ENCODE data around the gene BTNL2. TPM values are rescaled to one million over a fixed set of nuclear protein-coding genes. Genes with fewer than 3 reads are reported as not detected.

Gene BTNL2
- total and polyA plus RNA-seq, 2 experiments from 2014 or later: 0.62 TPM; not detected in 1

GRCh38 chr6:32426338-32426737 is 19.4 kb upstream of the BTNL2 start:
- H4K20me1 ChIP-seq (ENCODE audit: insufficient read depth, poor library complexity, severe bottlenecking): no peaks in the 10 kb centered on the region
- no peak overlapping the region for H3K4me3 ChIP-seq
- no peaks in the 10 kb centered on the region for H3K4me1 ChIP-seq (ENCODE audit: insufficient read depth)
- 64% methylated on average over 4 of the region's 4 CpGs for WGBS (ENCODE audit: low lambda C conversion rate, missing lambda C conversion rate)
- no peaks in the 10 kb centered on the region for H3K36me3 ChIP-seq (replicated peaks; ENCODE audit: insufficient read depth, low read depth)
- no peak overlapping the region for H3K27ac ChIP-seq
- no peaks in the 10 kb centered on the region for H3K79me2 ChIP-seq
- H3K9me3 ChIP-seq (ENCODE audit: low read depth): no peaks in the 10 kb centered on the region
- no peaks in the 10 kb centered on the region for H3K9me2 ChIP-seq (replicated peaks; ENCODE audit: insufficient read depth)
- no peaks in the 10 kb centered on the region for H3K27me3 ChIP-seq
- DNase-seq (ENCODE audit: low spot score): no peak
- TF ChIP-seq EZH2 (IDR thresholded peaks at IDR 0.05; ENCODE audit: borderline replicate concordance) (no peak), CTCF (IDR thresholded peaks at IDR 0.05; ENCODE audit: poor library complexity) (no peak), EZH2phosphoT487 (IDR thresholded peaks at IDR 0.05; ENCODE audit: low read depth, severe bottlenecking, unreplicated experiment) (no peak)
- no peak overlapping the region for H2AFZ ChIP-seq
- no peak overlapping the region for H3K4me2 ChIP-seq

GRCh38 chr6:32424589-32425300 is 17.8 kb upstream of the BTNL2 start:
- no peak overlapping the region for H3K4me2 ChIP-seq
- 99% methylated on average over 3 of the region's 3 CpGs for WGBS (ENCODE audit: low lambda C conversion rate, missing lambda C conversion rate)
- no peaks in the 10 kb centered on the region for H3K36me3 ChIP-seq (replicated peaks; ENCODE audit: insufficient read depth, low read depth)
- H3K9me2 ChIP-seq (replicated peaks; ENCODE audit: insufficient read depth): no peaks in the 10 kb centered on the region
- H3K4me1 ChIP-seq (ENCODE audit: insufficient read depth): no peaks in the 10 kb centered on the region
- H3K27me3 ChIP-seq: peaks cover 3% of the 10 kb centered on the region
- H3K27ac ChIP-seq: no peak overlapping the region
- H2AFZ ChIP-seq: no peak overlapping the region
- no peaks in the 10 kb centered on the region for H4K20me1 ChIP-seq (ENCODE audit: insufficient read depth, poor library complexity, severe bottlenecking)
- H3K4me3 ChIP-seq: no peak overlapping the region
- TF ChIP-seq CTCF (IDR thresholded peaks at IDR 0.05; ENCODE audit: poor library complexity): no peak
- no peak for TF ChIP-seq EZH2phosphoT487 (IDR thresholded peaks at IDR 0.05; ENCODE audit: low read depth, severe bottlenecking, unreplicated experiment)
- no peak for TF ChIP-seq EZH2 (IDR thresholded peaks at IDR 0.05; ENCODE audit: borderline replicate concordance)
- DNase-seq (ENCODE audit: low spot score): no peak
- no peaks in the 10 kb centered on the region for H3K9me3 ChIP-seq (ENCODE audit: low read depth)
- no peaks in the 10 kb centered on the region for H3K79me2 ChIP-seq

- Histone ChIP-seq H3K9me3 (ENCODE audit: low read depth) (no peaks in the 10 kb centered on the region), H3K4me2 (peak overlapping the region; percentile 65), H3K4me3 (no peak overlapping the region), H3K27ac (no peak overlapping the region), H3K27me3 (peaks cover 14% of the 10 kb centered on the region), H3K4me1 (ENCODE audit: insufficient read depth) (peaks cover 8% of the 10 kb centered on the region), H2AFZ (peak overlapping the region; percentile 45), H3K9me2 (replicated peaks; ENCODE audit: insufficient read depth) (no peaks in the 10 kb centered on the region), H4K20me1 (ENCODE audit: insufficient read depth, poor library complexity, severe bottlenecking) (no peaks in the 10 kb centered on the region), H3K36me3 (replicated peaks; ENCODE audit: insufficient read depth, low read depth) (no peaks in the 10 kb centered on the region), H3K79me2 (no peaks in the 10 kb centered on the region)
- TF ChIP-seq CTCF (IDR thresholded peaks at IDR 0.05; ENCODE audit: poor library complexity) (no peak), EZH2phosphoT487 (IDR thresholded peaks at IDR 0.05; ENCODE audit: low read depth, severe bottlenecking, unreplicated experiment) (no peak), EZH2 (IDR thresholded peaks at IDR 0.05; ENCODE audit: borderline replicate concordance) (no peak)
- DNase-seq (ENCODE audit: low spot score): no peak
- 74% methylated on average over 3 of the region's 3 CpGs for WGBS (ENCODE audit: low lambda C conversion rate, missing lambda C conversion rate)
Observed at GRCh38 chr6:32416036-32416435, 9.1 kb upstream of the BTNL2 start.

Data from hepatocyte (in vitro differentiated cells).